H1 (cell line): ENCODE results near the gene SLC8A1.

Experiments
- ATF3 ChIP-seq: IDR thresholded peaks from 2 replicates; pipeline ENCODE4 v1.6.1; 2011; ENCODE audit warnings: low read depth, mild to moderate bottlenecking, low read length; ENCODE audit not compliant: insufficient read depth
- CTCF ChIP-seq, 3 experiments: IDR thresholded peaks; 1 replicate in 2 of 3; 2 replicates in 1 of 3; pipeline versions ENCODE4 v1.5.1 to v1.6.1; 2011; ENCODE audit warnings: low read length in 3 of 3, mild to moderate bottlenecking in 3 of 3, inconsistent platforms in 2 of 3, low read depth in 1 of 3, moderate library complexity in 1 of 3; ENCODE audit not compliant: insufficient read depth in 1 of 3; ENCODE audit errors: control extremely low read depth in 1 of 3
- EP300 ChIP-seq, 2 experiments: IDR thresholded peaks; 1 replicate in 1 of 2; 2 replicates in 1 of 2; pipeline ENCODE4 v1.6.1; 2011 to 2012; ENCODE audit warnings: low read depth in 2 of 2, low read length in 2 of 2, mild to moderate bottlenecking in 2 of 2, borderline replicate concordance in 1 of 2, inconsistent platforms in 1 of 2, moderate library complexity in 1 of 2
- EZH2 ChIP-seq: fragments of 200-600 bp; sonication (generic); IDR thresholded peaks from 2 replicates; pipeline ENCODE4 v1.7.1; 2012; ENCODE audit warnings: low read depth, mild to moderate bottlenecking, moderate library complexity, low read length, inconsistent platforms; ENCODE audit not compliant: severe bottlenecking
- NANOG ChIP-seq: IDR thresholded peaks from 2 replicates; pipeline ENCODE4 v1.6.1; 2011; ENCODE audit warnings: low read length, low read depth, mild to moderate bottlenecking, inconsistent platforms; ENCODE audit not compliant: insufficient read depth, poor library complexity, severe bottlenecking
- POLR2A ChIP-seq, 2 experiments: IDR thresholded peaks; 1 replicate in 1 of 2; 2 replicates in 1 of 2; pipeline ENCODE4 v1.6.1; 2011; ENCODE audit warnings: low read depth in 2 of 2, low read length in 2 of 2, mild to moderate bottlenecking in 2 of 2; ENCODE audit errors: control extremely low read depth in 1 of 2
- POLR2AphosphoS5 ChIP-seq: IDR thresholded peaks from 2 replicates; pipeline ENCODE4 v1.6.1; 2011; ENCODE audit warnings: low read depth, low read length
- RAD21 ChIP-seq, 2 experiments: IDR thresholded peaks in 1 of 2; conservative IDR thresholded peaks in 1 of 2; 2 replicates each; pipeline ENCODE4 v1.6.1; 2011; ENCODE audit warnings: low read depth in 2 of 2, low read length in 2 of 2, improper control_type of control experiment in 1 of 2, inconsistent platforms in 1 of 2, mild to moderate bottlenecking in 1 of 2, moderate library complexity in 1 of 2
- RNF2 ChIP-seq: fragments of 200-900, 300-1000 bp; sonication (generic); IDR thresholded peaks from 2 replicates; pipeline ENCODE4 v1.7.1; 2016; ENCODE audit warnings: borderline replicate concordance, low read depth, mild to moderate bottlenecking, antibody characterized with exemption, low read length; ENCODE audit not compliant: poor library complexity, severe bottlenecking; ENCODE audit errors: missing control alignments
- SIN3A ChIP-seq, 2 experiments: IDR thresholded peaks in 1 of 2; conservative IDR thresholded peaks in 1 of 2; 2 replicates each; pipeline ENCODE4 v1.6.1; 2011 to 2012; ENCODE audit warnings: low read length in 2 of 2, improper control_type of control experiment in 1 of 2, low read depth in 1 of 2, mild to moderate bottlenecking in 1 of 2
- SP1 ChIP-seq: IDR thresholded peaks from 2 replicates; pipeline ENCODE4 v1.6.1; 2011; ENCODE audit warnings: low read depth, low read length
- TEAD4 ChIP-seq: IDR thresholded peaks from 2 replicates; pipeline ENCODE4 v1.6.1; 2012; ENCODE audit warnings: low read depth, low read length, inconsistent platforms, mixed read lengths

GRCh38 chr2:40394031-40394430, 57.9 kb downstream of the SLC8A1 start:
- TF ChIP-seq SIN3A (conservative IDR thresholded peaks at IDR 0.05 in 1 of 2, IDR thresholded peaks at IDR 0.05 in 1 of 2; ENCODE audit: low read depth in 1 of 2, low read length in 2 of 2), result no peak
- no peak for TF ChIP-seq CTCF (IDR thresholded peaks at IDR 0.05; ENCODE audit: control extremely low read depth in 1 of 3, insufficient read depth in 1 of 3, low read depth in 1 of 3, low read length in 3 of 3)
- TF ChIP-seq TEAD4, result no peak
- TF ChIP-seq RAD21 (IDR thresholded peaks at IDR 0.05 in 1 of 2, conservative IDR thresholded peaks at IDR 0.05 in 1 of 2; ENCODE audit: low read depth in 2 of 2, low read length in 2 of 2), result no peak
- no peak for TF ChIP-seq EZH2
- TF ChIP-seq SP1, result no peak
- TF ChIP-seq POLR2AphosphoS5, result no peak
- no peak for TF ChIP-seq EP300 (IDR thresholded peaks at IDR 0.05; ENCODE audit: borderline replicate concordance in 1 of 2, low read depth in 2 of 2, low read length in 2 of 2)
- no peak for TF ChIP-seq NANOG
- no peak for TF ChIP-seq POLR2A (IDR thresholded peaks at IDR 0.05; ENCODE audit: control extremely low read depth in 1 of 2, low read depth in 2 of 2, low read length in 2 of 2)
- TF ChIP-seq ATF3, result no peak
- no peak for TF ChIP-seq RNF2
